HEK293 (cell line): Measurements from ENCODE around the gene SMTNL2.
"Not testable (repeated sequence)": the region's sequence is repeated elsewhere in the genome, so short reads cannot be mapped to it uniquely, and the experiment has no call there.

Source experiments
- CTCF ChIA-PET: fragments of 350-600 bp; formaldehyde crosslinking; extraction: SDS; loops from one replicate; lab custom pipeline; 2021; ENCODE audit warnings: antibody characterized with exemption; lab: Yijun Ruan, JAX
- POLR2A ChIA-PET: fragments of 300-600 bp; formaldehyde crosslinking; extraction: SDS; loops from one replicate; lab custom pipeline; 2020; ENCODE audit warnings: antibody characterized with exemption, inconsistent platforms; lab: Yijun Ruan, JAX
- H3K27ac ChIP-seq: fragments of 200-500 bp; sonication (Bioruptor generic); 2 replicates; pipeline ENCODE4 v1.5.1; 2014; ENCODE audit warnings: low read depth, low read length, control low read depth, inconsistent platforms; ENCODE audit errors: extremely low read depth
- H3K36me3 ChIP-seq, 2 experiments: fragments of 200-500 bp in 1 of 2; sonication (Bioruptor generic) in 1 of 2; 1 replicate in 1 of 2; 2 replicates in 1 of 2; pipeline ENCODE4 v1.5.1; 2014 to 2017; ENCODE audit warnings: inconsistent platforms in 2 of 2, low read length in 2 of 2; ENCODE audit not compliant: control insufficient read depth in 2 of 2, insufficient read depth in 1 of 2
- H3K4me1 ChIP-seq: fragments of 200-500 bp; sonication (Bioruptor generic); 2 replicates; pipeline ENCODE4 v1.5.1; 2014; ENCODE audit warnings: mild to moderate bottlenecking, low read length, inconsistent platforms; ENCODE audit not compliant: control insufficient read depth, insufficient read depth
- H3K4me3 ChIP-seq: 2 replicates; pipeline ENCODE4 v1.5.1; 2011; ENCODE audit warnings: low read depth, mild to moderate bottlenecking, control low read depth, low read length, moderate library complexity
- H3K9me3 ChIP-seq: fragments of 200-500 bp; sonication (Bioruptor generic); 2 replicates; pipeline ENCODE4 v1.5.1; 2014; ENCODE audit warnings: low read depth, low read length, inconsistent platforms; ENCODE audit not compliant: control insufficient read depth, insufficient read depth
- KLF10 ChIP-seq: fragments of 450-650 bp; IDR thresholded peaks from 2 replicates; pipeline ENCODE4 v1.5.1; 2018; ENCODE audit warnings: missing biosample characterization, mild to moderate bottlenecking, missing genetic modification characterization
- REPIN1 ChIP-seq: fragments of 450-650 bp; formaldehyde crosslinking; IDR thresholded peaks from 2 replicates; pipeline ENCODE4 v1.5.1; 2017; ENCODE audit warnings: missing biosample characterization, missing genetic modification characterization, low read depth
- SCRT1 ChIP-seq: fragments of 450-650 bp; formaldehyde crosslinking; IDR thresholded peaks from 2 replicates; pipeline ENCODE4 v1.5.1; 2016; ENCODE audit warnings: missing biosample characterization, missing genetic modification characterization, borderline replicate concordance
- SCRT2 ChIP-seq: fragments of 450-650 bp; formaldehyde crosslinking; IDR thresholded peaks from 2 replicates; pipeline ENCODE4 v1.5.1; 2016; ENCODE audit warnings: missing biosample characterization, missing genetic modification characterization
- WT1 ChIP-seq: fragments of 450-650 bp; formaldehyde crosslinking; IDR thresholded peaks from 2 replicates; pipeline ENCODE4 v1.5.1; 2016; ENCODE audit warnings: missing biosample characterization, missing genetic modification characterization
- ZBTB20 ChIP-seq: fragments of 450-650 bp; formaldehyde crosslinking; IDR thresholded peaks from 2 replicates; pipeline ENCODE4 v1.5.1; 2016; ENCODE audit warnings: missing biosample characterization, missing genetic modification characterization
- ZFP69B ChIP-seq: fragments of 450-650 bp; formaldehyde crosslinking; IDR thresholded peaks from 2 replicates; pipeline ENCODE4 v1.5.1; 2016; ENCODE audit warnings: missing biosample characterization, missing genetic modification characterization
- ZNF155 ChIP-seq: fragments of 450-650 bp; formaldehyde crosslinking; IDR thresholded peaks from 2 replicates; pipeline ENCODE4 v1.5.1; 2016; ENCODE audit warnings: missing biosample characterization, missing genetic modification characterization
- ZNF19 ChIP-seq: fragments of 450-650 bp; formaldehyde crosslinking; IDR thresholded peaks from 2 replicates; pipeline ENCODE4; 2016; ENCODE audit warnings: missing biosample characterization, missing genetic modification characterization, low read depth
- ZNF266 ChIP-seq: fragments of 450-650 bp; formaldehyde crosslinking; IDR thresholded peaks from 2 replicates; pipeline ENCODE4 v1.5.1; 2016; ENCODE audit warnings: missing biosample characterization, missing genetic modification characterization, low read depth
- ZNF302 ChIP-seq: fragments of 450-650 bp; formaldehyde crosslinking; IDR thresholded peaks from 2 replicates; pipeline ENCODE4 v1.5.1; 2016; ENCODE audit warnings: missing biosample characterization, missing genetic modification characterization, low read depth
- ZNF510 ChIP-seq: fragments of 450-650 bp; formaldehyde crosslinking; IDR thresholded peaks from 2 replicates; pipeline ENCODE4 v1.5.1; 2018; ENCODE audit warnings: mild to moderate bottlenecking, missing genetic modification characterization, missing biosample characterization; ENCODE audit not compliant: insufficient replicate concordance
- ZNF548 ChIP-seq: fragments of 450-650 bp; formaldehyde crosslinking; IDR thresholded peaks from 2 replicates; pipeline ENCODE4 v1.5.1; 2016; ENCODE audit warnings: missing biosample characterization, missing genetic modification characterization
- ZNF585B ChIP-seq: fragments of 450-650 bp; formaldehyde crosslinking; IDR thresholded peaks from 2 replicates; pipeline ENCODE4 v1.5.1; 2016; ENCODE audit warnings: missing biosample characterization, missing genetic modification characterization
- ZNF621 ChIP-seq: fragments of 450-650 bp; formaldehyde crosslinking; IDR thresholded peaks from 2 replicates; pipeline ENCODE4 v1.5.1; 2017; ENCODE audit warnings: missing biosample characterization, missing genetic modification characterization
- ZNF626 ChIP-seq: fragments of 450-650 bp; sonication (Bioruptor Pico); formaldehyde crosslinking; IDR thresholded peaks from 2 replicates; pipeline ENCODE4 v1.5.1; 2018; ENCODE audit warnings: missing biosample characterization, missing genetic modification characterization, inconsistent platforms
- ZNF677 ChIP-seq: fragments of 450-650 bp; IDR thresholded peaks from 2 replicates; pipeline ENCODE4 v1.5.0; 2018; ENCODE audit warnings: missing biosample characterization, mild to moderate bottlenecking, missing genetic modification characterization, moderate library complexity
- ZNF701 ChIP-seq: fragments of 450-650 bp; formaldehyde crosslinking; IDR thresholded peaks from 2 replicates; pipeline ENCODE4 v1.5.1; 2016; ENCODE audit warnings: missing biosample characterization, missing genetic modification characterization
- TF ChIP-seq, protein P1 (sequence below): fragments of 450-650 bp; formaldehyde crosslinking; IDR thresholded peaks from 2 replicates; pipeline ENCODE4 v1.5.1; 2017; ENCODE audit warnings: missing biosample characterization, mild to moderate bottlenecking, missing genetic modification characterization, moderate library complexity
- TF ChIP-seq, protein P2 (sequence below): fragments of 450-650 bp; formaldehyde crosslinking; IDR thresholded peaks from 2 replicates; pipeline ENCODE4 v1.5.1; 2016; ENCODE audit warnings: missing biosample characterization, missing genetic modification characterization
- TF ChIP-seq, protein P3 (sequence below): fragments of 450-650 bp; IDR thresholded peaks from 2 replicates; pipeline ENCODE4 v1.5.1; 2018; ENCODE audit warnings: missing biosample characterization, missing genetic modification characterization
- TF ChIP-seq, protein P4 (sequence below): IDR thresholded peaks from 2 replicates; pipeline ENCODE4 v1.6.1; 2011; ENCODE audit warnings: mild to moderate bottlenecking, low read depth, low read length, borderline replicate concordance

SMTNL2 gene

DNA sequence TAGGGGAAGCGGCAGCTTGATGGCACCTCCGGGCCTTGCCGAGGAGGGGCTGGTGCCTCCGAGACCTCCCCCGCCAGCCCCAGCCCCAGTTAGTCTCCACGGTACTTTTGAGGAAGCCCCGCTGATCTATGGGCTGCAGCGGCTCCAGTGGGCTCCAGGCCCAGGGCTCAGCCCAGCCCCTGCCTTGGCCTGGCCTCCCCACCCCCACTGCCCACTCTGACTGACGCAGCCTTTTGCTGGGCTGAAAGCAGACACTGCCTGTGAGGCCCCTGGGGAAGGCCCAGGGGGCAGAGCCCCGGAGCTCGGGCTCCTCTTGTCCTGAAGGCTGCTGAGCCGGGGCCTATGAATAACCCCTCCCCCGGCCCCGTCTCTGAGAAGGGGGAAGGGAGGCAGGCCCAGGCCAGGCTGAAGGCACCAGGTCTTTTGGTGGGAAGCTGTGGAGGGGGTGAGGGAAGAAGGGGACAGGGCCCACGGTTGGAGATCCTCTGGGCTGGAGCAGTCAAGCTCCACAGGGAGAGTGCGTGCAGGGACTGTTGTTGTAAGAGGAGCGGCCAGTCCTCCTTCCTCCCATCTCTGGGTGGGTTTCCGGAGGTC lies 7.5 kb upstream of the SMTNL2 start (continued):
- TF ChIP-seq ZNF19 (tag by site-specific recombination), result no peak
- no peak for TF ChIP-seq ZNF701 (tag by site-specific recombination)
- TF ChIP-seq WT1 (tag by site-specific recombination), result no peak
- TF ChIP-seq ZFP69B, result no peak
- TF ChIP-seq, protein P1, sequence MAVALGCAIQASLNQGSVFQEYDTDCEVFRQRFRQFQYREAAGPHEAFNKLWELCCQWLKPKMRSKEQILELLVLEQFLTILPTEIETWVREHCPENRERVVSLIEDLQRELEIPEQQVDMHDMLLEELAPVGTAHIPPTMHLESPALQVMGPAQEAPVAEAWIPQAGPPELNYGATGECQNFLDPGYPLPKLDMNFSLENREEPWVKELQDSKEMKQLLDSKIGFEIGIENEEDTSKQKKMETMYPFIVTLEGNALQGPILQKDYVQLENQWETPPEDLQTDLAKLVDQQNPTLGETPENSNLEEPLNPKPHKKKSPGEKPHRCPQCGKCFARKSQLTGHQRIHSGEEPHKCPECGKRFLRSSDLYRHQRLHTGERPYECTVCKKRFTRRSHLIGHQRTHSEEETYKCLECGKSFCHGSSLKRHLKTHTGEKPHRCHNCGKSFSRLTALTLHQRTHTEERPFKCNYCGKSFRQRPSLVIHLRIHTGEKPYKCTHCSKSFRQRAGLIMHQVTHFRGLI (tag by site-specific recombination), result peak; percentile 28; the same call in 1 of the 2 replicates
- no peak for TF ChIP-seq ZNF621 (tag by site-specific recombination)
- TF ChIP-seq, protein P2, sequence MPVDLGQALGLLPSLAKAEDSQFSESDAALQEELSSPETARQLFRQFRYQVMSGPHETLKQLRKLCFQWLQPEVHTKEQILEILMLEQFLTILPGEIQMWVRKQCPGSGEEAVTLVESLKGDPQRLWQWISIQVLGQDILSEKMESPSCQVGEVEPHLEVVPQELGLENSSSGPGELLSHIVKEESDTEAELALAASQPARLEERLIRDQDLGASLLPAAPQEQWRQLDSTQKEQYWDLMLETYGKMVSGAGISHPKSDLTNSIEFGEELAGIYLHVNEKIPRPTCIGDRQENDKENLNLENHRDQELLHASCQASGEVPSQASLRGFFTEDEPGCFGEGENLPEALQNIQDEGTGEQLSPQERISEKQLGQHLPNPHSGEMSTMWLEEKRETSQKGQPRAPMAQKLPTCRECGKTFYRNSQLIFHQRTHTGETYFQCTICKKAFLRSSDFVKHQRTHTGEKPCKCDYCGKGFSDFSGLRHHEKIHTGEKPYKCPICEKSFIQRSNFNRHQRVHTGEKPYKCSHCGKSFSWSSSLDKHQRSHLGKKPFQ (tag by site-specific recombination), result no peak
- TF ChIP-seq ZNF155 (tag by site-specific recombination), result no peak
- TF ChIP-seq, protein P3, sequence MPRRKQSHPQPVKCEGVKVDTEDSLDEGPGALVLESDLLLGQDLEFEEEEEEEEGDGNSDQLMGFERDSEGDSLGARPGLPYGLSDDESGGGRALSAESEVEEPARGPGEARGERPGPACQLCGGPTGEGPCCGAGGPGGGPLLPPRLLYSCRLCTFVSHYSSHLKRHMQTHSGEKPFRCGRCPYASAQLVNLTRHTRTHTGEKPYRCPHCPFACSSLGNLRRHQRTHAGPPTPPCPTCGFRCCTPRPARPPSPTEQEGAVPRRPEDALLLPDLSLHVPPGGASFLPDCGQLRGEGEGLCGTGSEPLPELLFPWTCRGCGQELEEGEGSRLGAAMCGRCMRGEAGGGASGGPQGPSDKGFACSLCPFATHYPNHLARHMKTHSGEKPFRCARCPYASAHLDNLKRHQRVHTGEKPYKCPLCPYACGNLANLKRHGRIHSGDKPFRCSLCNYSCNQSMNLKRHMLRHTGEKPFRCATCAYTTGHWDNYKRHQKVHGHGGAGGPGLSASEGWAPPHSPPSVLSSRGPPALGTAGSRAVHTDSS (tag by site-specific recombination), result no peak
- TF ChIP-seq SCRT1 (tag by site-specific recombination), result no peak
- TF ChIP-seq ZNF302 (tag by site-specific recombination), result no peak
- no peak for TF ChIP-seq KLF10 (tag by site-specific recombination)
- no peak for TF ChIP-seq ZNF677
- TF ChIP-seq ZNF510 (tag by site-specific recombination), result no peak

DNA sequence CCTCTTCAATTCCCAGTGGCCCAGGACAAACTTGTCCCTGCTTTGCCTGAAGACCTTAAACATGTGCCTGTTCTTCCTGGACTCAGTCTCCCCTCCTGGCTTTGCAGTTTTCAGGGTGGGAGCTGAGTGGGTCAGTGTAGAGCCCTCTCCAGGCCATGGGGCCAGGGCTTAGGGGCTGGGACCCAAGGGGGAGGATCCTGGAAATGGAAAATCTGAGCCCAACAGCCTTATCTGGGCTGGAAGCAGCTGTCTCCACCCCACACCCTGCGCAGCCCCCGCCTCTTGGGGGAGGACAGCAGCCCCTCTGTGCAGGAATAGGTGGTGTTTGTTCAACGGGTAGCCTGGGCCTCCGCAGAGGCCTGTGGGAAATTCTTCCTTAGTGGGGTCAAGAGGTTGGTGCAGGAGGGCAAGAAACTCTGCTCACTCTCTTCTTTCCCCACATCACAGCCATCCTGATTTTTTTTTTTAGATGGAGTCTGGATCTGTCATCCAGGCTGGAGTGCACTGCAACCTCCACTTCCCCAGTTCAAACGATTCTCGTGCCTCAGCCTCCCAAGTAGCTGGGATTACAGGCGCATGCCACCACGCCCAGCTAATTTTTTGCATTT lies 6.8 kb upstream of the SMTNL2 start:
- TF ChIP-seq, protein P4, sequence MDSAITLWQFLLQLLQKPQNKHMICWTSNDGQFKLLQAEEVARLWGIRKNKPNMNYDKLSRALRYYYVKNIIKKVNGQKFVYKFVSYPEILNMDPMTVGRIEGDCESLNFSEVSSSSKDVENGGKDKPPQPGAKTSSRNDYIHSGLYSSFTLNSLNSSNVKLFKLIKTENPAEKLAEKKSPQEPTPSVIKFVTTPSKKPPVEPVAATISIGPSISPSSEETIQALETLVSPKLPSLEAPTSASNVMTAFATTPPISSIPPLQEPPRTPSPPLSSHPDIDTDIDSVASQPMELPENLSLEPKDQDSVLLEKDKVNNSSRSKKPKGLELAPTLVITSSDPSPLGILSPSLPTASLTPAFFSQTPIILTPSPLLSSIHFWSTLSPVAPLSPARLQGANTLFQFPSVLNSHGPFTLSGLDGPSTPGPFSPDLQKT, result no peak
- no peak for TF ChIP-seq ZBTB20 (tag by site-specific recombination)
- no peak for TF ChIP-seq ZNF626 (tag by site-specific recombination)
- no peak for TF ChIP-seq REPIN1 (tag by site-specific recombination)
- TF ChIP-seq ZNF585B (tag by site-specific recombination), result no peak
- no peak for TF ChIP-seq ZNF266 (tag by site-specific recombination)
- no peak for TF ChIP-seq ZNF548 (tag by site-specific recombination)
- TF ChIP-seq SCRT2, result no peak
- Histone ChIP-seq H3K4me3 (no peak overlapping the region), H3K36me3 (no peaks in the 10 kb centered on the region), H3K4me1 (0 out of 2 replicates have a peak, but pooled peaks cover 4% of the 10 kb centered on the region), H3K27ac (no peak overlapping the region), H3K9me3 (no peaks in the 10 kb centered on the region)
- POLR2A ChIA-PET, result no interaction called here
- CTCF ChIA-PET, result interaction anchor here (0.7 to 3.8 kb wide), 2 partner anchors 10 to 12 kb away, joined by 3 to 23 read pairs; no protein-coding TSS in a partner anchor

DNA sequence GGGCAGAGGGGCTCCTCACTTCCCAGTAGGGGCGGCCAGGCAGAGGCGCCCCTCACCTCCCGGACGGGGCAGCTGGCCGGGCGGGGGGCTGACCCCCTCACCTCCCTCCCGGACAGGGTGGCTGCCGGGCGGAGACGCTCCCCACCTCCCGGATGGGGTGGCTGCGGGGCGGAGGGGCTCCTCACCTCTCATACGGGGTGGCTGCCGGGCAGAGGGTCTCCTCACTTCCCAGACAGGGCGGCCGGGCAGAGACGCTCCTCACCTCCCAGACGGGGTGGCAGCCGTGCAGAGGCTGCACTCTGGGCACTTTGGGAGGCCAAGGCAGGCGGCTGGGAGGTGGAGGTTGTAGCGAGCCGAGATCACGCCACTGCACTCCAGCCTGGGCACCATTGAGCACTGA lies 6.0 kb upstream of the SMTNL2 start:
- POLR2A ChIA-PET, result not testable (repeated sequence)
- CTCF ChIA-PET, result interaction anchor here (3.8 kb wide), 1 partner anchor 11 kb away, joined by 23 read pairs; no protein-coding TSS in a partner anchor

More for the DNA sequence above, 6.0 kb upstream of the SMTNL2 start:
- H3K4me3 ChIP-seq, H3K36me3 ChIP-seq, H3K9me3 ChIP-seq, H3K27ac ChIP-seq, H3K4me1 ChIP-seq: not testable (repeated sequence)
